Glomerular endothelial cell (primary cell): ENCODE measurements around the gene ZNF132. TPM values are rescaled to one million over a fixed set of nuclear protein-coding genes. Genes with fewer than 3 reads are reported as not detected.
"Not testable (repeated sequence)": the region's sequence is repeated elsewhere in the genome, so short reads cannot be mapped to it uniquely, and the experiment has no call there.

Experiments used
- DNase-seq: peaks from one replicate; pipeline ENCODE4 v3.0.0-alpha.2; 2011; ENCODE audit warnings: low read depth, low spot score; ENCODE audit errors: extremely low read depth
- total RNA-seq: library from RNA; depleted of rRNA; stranded (reverse); fragments of >200 nt; gene quantifications from 2 replicates; pipeline ENCODE4 v1.2.3, GENCODE V29; 2015

ZNF132 gene
- total RNA-seq, 1 donor from 2014 or later, result 4.4 TPM

DNA sequence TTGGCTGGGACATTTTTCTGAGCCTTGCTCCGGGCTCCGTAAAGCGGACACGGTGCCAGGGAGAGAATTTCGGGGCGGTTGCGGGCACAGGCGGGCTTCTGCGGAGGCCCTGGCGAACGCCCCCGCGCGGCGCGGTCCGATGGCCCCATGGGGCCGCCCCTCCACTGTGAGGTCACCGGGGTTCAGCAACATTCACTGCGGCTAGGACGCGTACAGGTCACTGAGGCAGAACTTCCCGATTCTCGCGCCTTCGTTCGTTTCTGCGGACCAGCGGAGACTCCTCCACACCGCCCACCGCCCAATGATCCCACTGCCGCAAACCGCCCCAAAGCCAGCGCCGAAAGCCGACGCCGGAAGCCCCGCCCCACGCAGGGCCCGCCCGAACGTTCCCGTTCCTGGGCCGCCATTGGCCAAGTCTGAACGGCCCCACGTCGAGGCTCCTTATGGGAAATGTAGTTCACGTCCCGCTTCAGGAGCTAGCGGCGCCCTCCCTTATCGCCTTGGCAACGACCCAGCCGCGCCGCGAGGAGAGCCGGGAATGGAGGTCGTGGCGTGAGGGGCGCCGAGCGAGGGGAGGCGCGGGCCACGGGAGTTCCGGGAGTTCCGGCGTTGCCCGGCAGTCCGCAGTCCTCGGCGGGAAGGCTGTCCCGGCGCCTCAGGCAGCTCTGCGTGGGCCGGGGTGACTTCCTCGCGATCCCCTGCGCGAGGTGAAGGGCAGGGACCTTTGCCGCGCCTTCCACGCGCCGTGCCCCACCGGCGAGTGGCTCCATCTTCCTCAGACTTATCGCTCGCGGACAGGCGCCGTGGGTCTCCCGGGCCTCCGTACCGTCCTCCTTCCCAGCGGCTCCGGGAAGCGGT lies 31.6 kb downstream of the ZNF132 start, which contains the start of gene ZNF584:
Gene ZNF584 (plus strand): TSS at position 498 of the 858 bp plus-strand sequence. CDS start 499 bp downstream, outside the sequence.
- peak; percentile 55 for DNase-seq

DNA sequence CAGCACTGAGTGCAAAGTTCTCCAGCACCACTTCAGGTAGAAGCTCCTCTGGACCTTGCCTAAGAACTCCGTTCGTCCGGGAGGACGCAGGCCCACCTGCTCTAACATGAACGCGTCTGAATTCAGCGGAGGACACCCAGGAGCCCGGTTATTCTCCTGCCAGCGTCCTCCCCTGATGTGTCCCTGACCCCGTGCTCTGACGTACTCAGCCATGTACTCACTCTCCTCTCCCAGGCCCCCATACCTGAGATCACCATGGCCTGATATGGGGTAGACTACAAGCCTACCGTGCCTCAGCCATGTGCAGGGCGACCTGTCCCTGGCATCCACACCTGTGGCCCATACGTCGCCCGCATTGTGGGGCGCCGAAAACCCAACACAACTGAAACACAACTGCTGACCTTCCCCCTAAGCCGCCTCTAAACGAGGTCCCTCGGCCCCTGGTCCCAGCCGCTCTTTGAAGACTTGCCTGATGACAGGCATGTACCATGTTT lies 32.2 kb downstream of the ZNF132 start:
- no peak for DNase-seq

DNA sequence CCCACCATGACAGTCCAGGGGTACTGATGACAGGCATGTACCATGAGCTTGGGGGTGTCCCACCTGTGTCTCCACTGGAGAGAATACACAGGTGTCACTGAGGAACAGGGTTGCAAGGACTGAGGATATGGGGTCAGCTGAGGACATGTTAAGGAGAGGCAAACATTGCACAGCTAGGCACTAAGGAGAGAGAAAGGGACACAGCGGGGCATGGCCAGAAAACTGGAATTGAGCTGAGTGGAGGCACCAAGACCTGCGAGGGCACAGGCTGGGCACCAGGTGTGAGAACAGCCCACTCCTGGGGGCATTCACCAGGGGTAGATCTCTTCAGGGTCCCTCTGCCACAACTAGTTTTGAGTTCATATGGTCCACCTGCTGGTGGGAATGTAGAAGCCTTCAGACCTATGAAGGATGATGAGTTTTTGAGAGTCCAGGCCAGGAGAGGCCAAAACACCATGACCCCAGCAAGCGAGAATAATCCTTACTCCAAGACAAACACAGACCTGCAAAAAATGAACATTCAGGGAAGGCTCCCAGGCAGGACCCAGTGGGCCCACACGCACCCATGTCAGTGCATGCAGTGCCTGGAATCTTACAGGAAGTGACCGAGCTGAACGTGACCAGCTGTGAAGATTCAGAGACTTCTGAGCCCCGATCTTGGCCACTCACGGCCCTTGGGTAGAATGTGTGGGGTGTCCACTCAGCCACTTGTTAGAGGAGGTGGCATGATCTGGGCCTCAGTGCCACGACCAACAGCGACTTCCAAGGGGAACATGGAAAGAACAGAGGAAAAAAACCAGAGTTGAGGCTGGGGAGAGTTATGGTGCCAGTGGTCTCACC lies 32.9 kb downstream of the ZNF132 start:
- no peak for DNase-seq

DNA sequence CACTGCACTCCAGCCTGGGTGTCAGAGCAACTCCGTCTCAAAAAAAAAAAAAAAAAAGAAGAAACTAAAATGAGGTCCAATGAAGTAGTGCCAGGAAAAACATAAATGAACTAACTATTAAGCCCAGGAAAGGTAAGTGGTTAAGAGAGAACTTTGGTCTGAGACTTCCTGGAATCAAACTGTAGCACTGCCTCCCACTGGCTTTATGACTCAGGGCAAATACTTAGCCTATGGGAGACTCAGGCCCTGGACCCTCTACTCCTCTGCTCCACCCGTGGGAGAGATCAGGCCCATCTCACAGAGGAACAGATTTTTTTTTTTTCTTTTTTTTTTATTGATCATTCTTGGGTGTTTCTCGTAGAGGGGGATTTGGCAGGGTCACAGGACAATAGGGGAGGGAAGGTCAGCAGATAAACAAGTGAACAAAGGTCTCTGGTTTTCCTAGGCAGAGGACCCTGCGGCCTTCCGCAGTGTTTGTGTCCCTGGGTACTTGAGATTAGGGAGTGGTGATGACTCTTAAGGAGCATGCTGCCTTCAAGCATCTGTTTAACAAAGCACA lies 36.0 kb downstream of the ZNF132 start:
- not testable (repeated sequence) for DNase-seq

DNA sequence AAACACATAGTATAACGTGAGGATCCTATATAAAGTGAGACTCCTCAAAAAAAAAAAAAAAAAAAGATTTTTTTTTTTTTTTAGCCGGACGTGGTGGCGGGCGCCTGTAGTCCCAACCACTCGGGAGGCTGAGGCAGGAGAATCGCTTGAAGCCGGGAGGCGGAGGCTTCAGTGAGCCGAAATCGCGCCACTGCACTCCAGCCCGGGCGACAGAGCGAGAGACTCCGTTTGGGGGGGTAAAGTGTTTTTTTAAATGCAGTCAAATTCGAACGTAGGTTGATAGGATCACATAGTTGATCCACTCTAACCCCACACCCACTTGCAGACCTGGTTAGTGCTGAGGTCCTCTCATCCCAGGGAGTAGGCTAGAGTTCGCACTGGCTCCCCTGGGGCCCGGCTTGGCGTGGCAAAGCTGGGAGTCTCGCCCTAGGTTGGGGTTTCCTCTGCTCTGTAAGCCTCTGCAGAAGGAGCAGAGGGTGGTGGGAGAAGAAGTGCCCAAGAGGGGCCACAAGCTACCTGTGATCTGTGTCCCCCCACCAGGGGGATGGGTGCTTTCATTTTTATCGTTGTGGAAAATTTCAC lies 38.0 kb downstream of the ZNF132 start:
- no peak for DNase-seq

DNA sequence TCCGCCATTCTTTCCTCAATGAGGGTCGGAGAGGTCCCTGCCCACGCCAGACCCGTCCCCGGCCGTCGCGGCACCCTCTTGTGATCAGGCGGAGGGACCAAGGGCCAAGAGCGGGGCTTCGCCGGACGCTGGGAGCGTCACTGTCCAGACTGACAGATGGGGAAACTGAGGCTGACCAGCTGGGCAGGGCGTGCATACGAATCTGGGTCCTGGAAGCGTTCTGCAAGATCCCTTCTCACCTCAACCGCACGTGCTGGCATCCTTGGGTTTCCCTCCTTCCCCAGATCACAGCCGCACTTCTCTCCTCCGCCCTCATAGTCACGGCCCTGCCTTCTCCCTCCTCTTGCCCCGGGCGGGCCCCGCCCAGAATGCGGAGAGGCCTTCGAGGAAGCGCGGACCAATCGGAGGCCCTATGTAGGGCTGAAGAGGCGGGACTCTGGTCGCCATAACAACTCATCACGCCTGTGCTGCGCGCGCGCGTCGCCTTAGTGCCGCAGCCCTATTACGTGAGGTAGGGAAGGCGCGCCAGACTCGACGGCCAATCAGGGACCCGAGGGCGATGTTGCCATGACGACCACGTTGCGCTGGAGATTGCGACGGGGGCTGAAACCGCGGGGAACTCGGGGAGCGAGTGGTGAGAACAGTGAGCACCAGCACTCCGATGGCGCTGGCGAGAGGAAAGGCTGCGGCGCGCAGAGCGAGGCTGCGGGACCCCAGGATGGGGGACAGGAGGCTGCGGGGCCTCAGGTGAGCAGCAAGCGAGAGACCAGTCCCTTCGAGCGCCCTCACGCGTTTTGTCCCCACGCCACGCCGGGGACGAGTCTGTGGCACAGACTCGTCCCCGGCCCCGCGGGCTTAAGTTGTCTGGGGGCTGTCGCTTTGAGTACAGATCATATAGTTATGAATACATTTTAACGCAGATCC lies 38.8 kb downstream of the ZNF132 start:
- DNase-seq, result peak; percentile 87

DNA sequence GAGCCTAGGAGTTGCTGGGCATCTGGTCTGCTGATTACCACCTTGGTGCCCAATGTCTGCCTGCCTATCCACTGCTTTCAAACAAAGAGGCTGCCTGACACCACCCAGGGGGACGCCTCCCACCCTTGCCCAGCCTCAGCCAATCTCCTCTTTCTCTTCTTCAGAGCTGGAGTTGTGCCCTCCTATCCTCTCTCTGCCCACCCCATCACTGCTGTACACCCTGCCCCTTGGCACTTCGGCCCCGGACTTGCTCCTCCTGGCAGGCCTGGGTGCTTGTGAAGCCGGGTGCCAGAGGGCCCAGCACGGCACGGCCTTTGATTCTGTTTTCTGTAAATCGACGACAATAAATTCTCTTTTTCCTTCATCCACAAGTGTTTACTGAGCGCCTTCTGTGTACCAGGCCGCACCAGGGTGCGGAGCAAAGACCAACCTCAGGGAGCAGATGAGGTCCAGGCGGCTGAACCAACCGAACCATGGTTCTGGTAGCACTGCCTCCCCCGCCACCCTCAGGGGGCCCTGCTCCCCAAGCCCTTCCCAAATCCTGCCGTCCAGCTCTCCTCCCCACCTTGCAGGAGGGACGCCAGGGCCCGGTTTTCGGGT lies 39.5 kb downstream of the ZNF132 start:
- no peak for DNase-seq

DNA sequence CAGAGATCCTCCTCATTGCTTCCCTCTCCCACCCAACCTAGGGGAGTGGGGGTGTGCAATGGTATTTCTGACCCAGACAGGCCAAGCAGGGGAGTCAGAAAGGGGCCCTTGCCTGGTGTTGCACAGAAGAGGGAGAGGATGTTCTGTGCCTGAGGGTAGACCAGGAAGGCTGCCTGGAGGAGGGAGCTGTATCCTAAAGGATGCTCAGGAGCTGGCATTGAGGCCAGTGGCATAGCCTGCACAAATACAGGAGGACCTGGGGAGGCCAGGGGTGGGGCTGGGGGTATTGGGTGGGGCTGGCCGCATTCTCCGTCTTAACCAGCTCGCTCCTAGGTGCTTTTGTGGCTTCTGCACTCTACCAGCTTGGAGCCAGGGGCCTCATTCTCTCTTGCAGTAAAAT lies 40.0 kb downstream of the ZNF132 start:
- DNase-seq, result no peak

DNA sequence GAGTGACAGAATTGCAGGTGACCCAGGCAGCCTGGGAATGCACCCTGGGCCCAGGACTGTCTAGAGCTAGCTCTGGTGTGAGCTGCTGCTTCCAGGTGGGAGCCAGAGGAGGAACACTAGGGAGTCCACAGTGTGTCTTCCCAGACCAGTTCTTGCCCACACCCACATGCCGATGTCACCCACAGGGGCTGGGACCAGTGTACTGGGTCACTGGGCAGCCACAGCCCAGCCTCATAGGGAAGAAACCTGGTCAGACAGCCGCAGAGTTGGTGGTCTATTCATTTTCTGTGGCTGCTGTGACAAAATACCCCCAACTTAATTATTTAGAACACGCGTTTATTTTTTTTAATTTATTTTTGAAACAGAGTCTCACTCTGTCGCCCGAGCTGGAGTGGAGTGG lies 41.4 kb downstream of the ZNF132 start:
- DNase-seq, result no peak

DNA sequence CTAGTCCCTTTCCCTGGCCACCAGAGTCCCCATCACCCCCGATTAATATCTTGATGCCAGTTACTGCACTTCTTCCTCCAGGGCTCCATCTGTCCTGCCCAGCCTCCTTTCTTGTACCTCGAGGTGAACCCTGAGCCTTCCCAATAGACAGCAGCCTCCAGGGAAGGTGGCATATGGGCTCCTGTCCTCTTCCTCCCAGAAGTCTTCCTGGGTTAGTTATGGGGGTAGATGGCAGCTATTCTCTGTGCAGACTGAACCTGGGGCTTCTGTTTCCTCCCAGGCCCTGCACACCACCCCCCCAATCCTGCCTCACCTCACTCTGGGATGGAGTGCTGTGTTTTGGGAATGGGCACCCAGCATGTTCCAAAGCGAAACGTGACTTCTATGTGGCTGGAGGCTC lies 41.9 kb downstream of the ZNF132 start:
- DNase-seq, result no peak

DNA sequence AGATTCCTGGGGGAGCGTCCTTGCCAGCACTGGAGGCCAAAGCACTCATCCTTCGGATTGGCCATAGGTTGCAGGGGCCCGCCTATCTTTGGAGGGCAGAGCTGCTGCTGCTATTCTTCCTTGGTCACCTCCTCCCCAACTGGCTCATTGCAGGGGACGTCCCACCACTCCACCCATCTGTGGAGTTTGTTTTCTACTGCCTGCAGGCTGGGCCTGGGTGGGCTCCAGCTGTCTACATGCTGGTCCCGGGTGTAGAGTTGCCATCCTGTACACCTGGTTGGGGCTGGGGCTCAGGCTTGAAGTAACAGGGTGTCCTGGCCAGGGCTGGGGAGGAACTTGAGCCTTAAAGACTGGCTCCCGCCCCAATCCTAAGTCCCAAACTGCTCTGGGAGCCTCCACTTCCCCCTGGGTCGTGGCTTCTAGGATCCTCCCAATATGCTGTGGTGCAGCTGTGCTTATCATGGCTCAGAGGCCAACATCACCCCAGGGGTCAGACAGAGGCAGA lies 42.4 kb downstream of the ZNF132 start:
- no peak for DNase-seq

DNA sequence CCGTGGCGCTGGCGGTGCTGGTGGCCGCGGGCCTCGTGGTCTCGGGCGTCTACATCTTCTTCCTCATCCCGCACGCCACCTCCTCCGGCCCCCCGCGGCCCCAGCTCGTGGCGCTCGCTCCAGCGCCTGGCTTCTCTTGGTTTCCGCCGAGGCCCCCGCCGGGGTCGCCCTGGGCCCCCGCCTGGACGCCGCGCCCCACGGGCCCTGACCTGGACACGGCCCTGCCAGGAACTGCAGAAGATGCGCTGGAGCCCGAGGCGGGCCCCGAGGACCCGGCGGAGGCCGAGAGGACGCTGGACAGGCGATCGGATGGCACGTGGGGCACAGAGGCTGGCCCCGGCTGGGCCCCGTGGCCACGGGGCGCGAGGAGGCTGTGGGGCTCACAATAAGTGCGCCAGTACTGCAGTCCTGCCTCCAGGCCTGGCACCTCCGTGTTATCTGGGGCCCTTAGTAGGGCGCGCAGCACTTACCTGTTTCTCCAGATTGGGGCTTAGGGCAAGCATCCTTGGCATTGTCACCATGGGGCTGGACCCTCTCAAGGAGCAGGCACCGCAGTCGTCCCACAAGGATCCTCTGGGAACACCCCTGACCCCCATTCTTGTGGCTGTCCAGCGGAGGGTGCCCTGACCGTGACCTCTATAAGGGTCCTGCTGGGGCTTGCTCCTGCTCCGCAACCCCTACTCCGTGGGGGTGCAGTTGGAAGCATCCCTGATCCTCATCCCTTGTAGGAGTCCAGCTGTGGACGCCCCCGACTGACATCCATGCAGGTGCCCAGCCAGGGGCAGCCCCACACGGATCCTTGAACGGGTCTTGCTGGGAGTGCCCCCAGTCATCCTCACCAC lies 43.0 kb downstream of the ZNF132 start:
- no peak for DNase-seq

DNA sequence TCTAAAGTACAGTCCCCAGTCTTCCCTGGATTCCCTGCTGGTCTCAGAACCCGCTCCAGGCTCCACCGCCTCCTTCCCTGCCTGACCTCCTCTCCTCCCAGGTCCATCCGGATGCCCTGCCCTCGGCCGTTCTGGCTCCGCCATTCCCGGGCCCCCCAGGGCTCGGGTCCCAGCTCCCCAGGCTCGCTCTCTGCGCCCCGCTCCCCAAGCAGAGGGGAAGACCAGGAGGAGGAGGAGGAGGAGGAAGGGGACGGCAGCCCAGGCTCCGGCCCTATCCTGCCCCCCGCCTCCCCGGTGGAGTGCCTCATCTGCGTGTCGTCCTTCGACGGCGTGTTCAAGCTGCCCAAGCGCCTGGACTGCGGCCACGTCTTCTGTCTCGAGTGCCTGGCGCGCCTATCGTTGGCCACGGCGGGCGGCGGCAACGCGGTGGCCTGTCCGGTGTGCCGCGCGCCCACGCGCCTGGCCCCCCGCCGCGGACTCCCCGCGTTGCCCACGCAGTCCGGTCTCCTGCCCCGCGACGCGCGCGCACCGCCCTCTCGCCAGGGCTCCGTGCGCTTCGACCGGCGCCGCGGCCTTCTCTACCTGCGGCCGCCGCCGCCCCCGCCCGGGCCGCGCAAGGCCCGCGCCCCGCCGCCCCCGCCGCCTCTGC lies 43.9 kb downstream of the ZNF132 start:
- no peak for DNase-seq

DNA sequence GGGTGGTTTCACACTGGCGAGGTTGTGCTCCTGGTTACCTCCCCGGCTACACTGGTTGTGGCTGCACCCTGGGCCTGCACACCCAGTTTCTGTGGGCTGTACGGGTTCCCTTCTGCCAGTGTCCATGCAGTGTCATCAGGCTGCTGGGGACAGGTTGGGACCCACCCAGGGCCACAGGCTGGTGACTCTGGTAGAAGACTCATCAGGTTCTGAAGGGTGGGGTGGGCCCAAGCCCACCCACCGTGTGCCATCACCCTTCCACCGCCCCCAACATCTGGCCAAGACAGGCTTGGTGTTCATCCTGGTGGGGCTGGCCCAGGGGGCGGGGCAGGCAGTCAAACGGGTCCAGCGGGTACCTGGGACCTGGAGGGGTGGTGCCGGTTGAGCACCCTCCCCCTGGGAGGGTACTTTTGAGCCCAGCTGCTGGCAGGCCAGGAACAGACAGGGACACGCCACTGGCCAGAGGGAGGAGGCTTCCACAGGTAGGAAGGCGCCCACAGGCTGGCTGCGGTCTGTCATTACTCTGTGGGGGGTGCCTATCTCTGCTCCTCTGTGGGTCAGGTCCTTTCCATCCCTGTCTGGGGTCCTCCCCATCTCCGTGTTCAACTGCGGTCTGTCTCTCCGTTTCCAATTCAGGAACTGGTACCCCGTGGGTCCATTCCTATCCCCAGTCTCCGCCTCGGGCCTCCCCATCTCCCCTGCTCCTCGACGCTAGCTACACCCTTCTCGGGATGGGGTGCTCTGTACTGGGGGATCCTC lies 44.6 kb downstream of the ZNF132 start, which contains the start of gene RNF225:
Gene RNF225 (plus strand): TSS at position 437 of the 759 bp plus-strand sequence. CDS start 434 bp downstream, outside the sequence.
- DNase-seq, result no peak

DNA sequence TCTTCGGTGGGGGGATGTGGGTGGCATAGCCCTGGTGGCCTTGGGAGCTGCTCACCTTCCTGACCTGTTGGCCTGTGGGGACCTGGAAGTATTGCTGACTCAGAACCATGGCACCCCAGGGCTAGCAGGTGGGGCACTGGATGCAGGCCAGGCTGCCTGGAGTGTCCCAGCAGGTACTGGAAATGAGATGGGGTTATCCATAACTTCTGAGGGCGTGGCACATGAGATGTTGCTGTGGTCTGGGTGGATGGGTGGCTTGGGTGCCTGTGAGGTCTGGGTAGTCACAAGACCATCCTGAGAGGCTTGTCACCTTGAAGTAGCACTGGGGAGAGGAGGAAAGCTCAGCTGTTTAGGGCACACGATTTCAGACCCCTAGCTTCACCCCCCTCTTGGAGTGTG lies 45.1 kb downstream of the ZNF132 start:
- no peak for DNase-seq

DNA sequence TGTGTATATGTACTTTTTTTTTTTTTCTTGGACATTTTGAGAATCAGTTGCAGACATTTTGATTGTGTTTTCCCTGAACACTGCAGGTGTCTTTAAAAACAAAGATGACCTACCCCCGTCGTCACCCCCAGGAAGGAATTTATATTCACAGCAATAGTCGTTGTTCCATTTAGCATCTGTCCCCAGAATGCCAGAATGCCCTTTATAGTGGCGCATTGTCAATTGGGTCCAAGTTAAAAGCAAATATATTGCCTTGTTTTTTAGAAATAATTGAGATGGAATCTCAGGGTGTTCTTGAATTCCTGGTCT lies 46.3 kb downstream of the ZNF132 start:
- no peak for DNase-seq
